GM18868 (cell line): ENCODE results near the gene KIAA0825.
A peak's percentile ranks its signal among the peaks of the same experiment; 100 is the strongest.

Source experiments
- ATAC-seq: cut with Tn5 transposase; IDR thresholded peaks from one replicate; pipeline ENCODE4 v1.9.1; 2021; ENCODE audit warnings: mild to moderate bottlenecking, moderate library complexity; ENCODE audit not compliant: unreplicated experiment

The KIAA0825 gene

GRCh38 chr5:94618493-94619328 lies at the start of gene KIAA0825, which contains the start of gene SLF1:
Gene KIAA0825, minus strand, starts transcription at chr5:94618604. Its CDS starts 81,478 bp downstream, at chr5:94537126.
Gene SLF1, plus strand, starts transcription at chr5:94618669. Its CDS starts 10,142 bp downstream, at chr5:94628811.
- ATAC-seq, result peak; percentile 96

- no peak for ATAC-seq
These were observed 49.5 kb upstream of the KIAA0825 start for GRCh38 chr5:94667937-94668336.

- ATAC-seq, result no peak
These were observed 42.7 kb upstream of the KIAA0825 start for GRCh38 chr5:94661086-94661485.

GRCh38 chr5:94660506-94660905 lies 42.1 kb upstream of the KIAA0825 start:
- ATAC-seq, result no peak

- no peak for ATAC-seq
These were observed 39.9 kb upstream of the KIAA0825 start for GRCh38 chr5:94658272-94658671.

GRCh38 chr5:94649874-94650273 lies 31.5 kb upstream of the KIAA0825 start:
- no peak for ATAC-seq

GRCh38 chr5:94646758-94647157 lies 28.4 kb upstream of the KIAA0825 start:
- ATAC-seq, result no peak

GRCh38 chr5:94645053-94645452 lies 26.6 kb upstream of the KIAA0825 start:
- no peak for ATAC-seq

GRCh38 chr5:94640176-94640575 lies 21.8 kb upstream of the KIAA0825 start:
- ATAC-seq, result no peak

GRCh38 chr5:94632024-94632423 lies 13.6 kb upstream of the KIAA0825 start:
- peak; percentile 99 for ATAC-seq

- ATAC-seq, result no peak
These were observed 8.8 kb upstream of the KIAA0825 start for GRCh38 chr5:94627191-94627590.

- ATAC-seq, result no peak
These were observed 5.5 kb upstream of the KIAA0825 start for GRCh38 chr5:94623877-94624276.

GRCh38 chr5:94623011-94623410 lies 4.6 kb upstream of the KIAA0825 start:
- no peak for ATAC-seq

- ATAC-seq, result no peak
These were observed 3.4 kb upstream of the KIAA0825 start for GRCh38 chr5:94621763-94622162.

- no peak for ATAC-seq
These were observed 1.9 kb upstream of the KIAA0825 start for GRCh38 chr5:94620256-94620655.

GRCh38 chr5:94618029-94618492 lies 343 bp downstream of the KIAA0825 start:
- ATAC-seq, result peak; percentile 18

GRCh38 chr5:94615862-94616261 lies 2.5 kb downstream of the KIAA0825 start:
- no peak for ATAC-seq

- ATAC-seq, result no peak
These were observed 4.1 kb downstream of the KIAA0825 start for GRCh38 chr5:94614156-94614805.

GRCh38 chr5:94613583-94613982 lies 4.8 kb downstream of the KIAA0825 start:
- ATAC-seq, result no peak

- no peak for ATAC-seq
These were observed 23.0 kb downstream of the KIAA0825 start for GRCh38 chr5:94595281-94595840.

- ATAC-seq, result peak; percentile 76
These were observed 40.7 kb downstream of the KIAA0825 start for GRCh38 chr5:94577466-94578245.
